GM19043 (cell line): Measurements from ENCODE around the gene RBFOX2.
"Not testable (repeated sequence)": the region's sequence is repeated elsewhere in the genome, so short reads cannot be mapped to it uniquely, and the experiment has no call there.

Source experiments
- ATAC-seq: cut with Tn5 transposase; IDR thresholded peaks from one replicate; pipeline ENCODE4 v1.9.1; 2021; ENCODE audit warnings: low read depth; ENCODE audit not compliant: unreplicated experiment

The RBFOX2 gene

GRCh38 chr22:36048911-36049677 is 20.5 kb upstream of the RBFOX2 start:
- no peak for ATAC-seq

GRCh38 chr22:36044517-36044916 is 15.9 kb upstream of the RBFOX2 start:
- not testable (repeated sequence) for ATAC-seq

- no peak for ATAC-seq
Observed at GRCh38 chr22:36042240-36042639, 13.6 kb upstream of the RBFOX2 start.

- ATAC-seq = no peak
Observed at GRCh38 chr22:36039125-36039524, 10.5 kb upstream of the RBFOX2 start.

- ATAC-seq = no peak
Observed at GRCh38 chr22:36037102-36037758, 8.6 kb upstream of the RBFOX2 start.

- no peak for ATAC-seq
Observed at GRCh38 chr22:36036167-36036624, 7.6 kb upstream of the RBFOX2 start.

- ATAC-seq = no peak
Observed at GRCh38 chr22:36032611-36033010, 4.0 kb upstream of the RBFOX2 start.

GRCh38 chr22:36029406-36029755 is 757 bp upstream of the RBFOX2 start:
- ATAC-seq = no peak

- no peak for ATAC-seq
Observed at GRCh38 chr22:36027935-36028645, 534 bp downstream of the RBFOX2 start.

- no peak for ATAC-seq
Observed at GRCh38 chr22:36027579-36027934, 1.1 kb downstream of the RBFOX2 start.

GRCh38 chr22:36026741-36027140 is 1.9 kb downstream of the RBFOX2 start:
- no peak for ATAC-seq

- no peak for ATAC-seq
Observed at GRCh38 chr22:36022697-36023096, 5.9 kb downstream of the RBFOX2 start.

- ATAC-seq = no peak
Observed at GRCh38 chr22:36022162-36022561, 6.5 kb downstream of the RBFOX2 start.

GRCh38 chr22:36021606-36022153 is 6.9 kb downstream of the RBFOX2 start:
- ATAC-seq = no peak

GRCh38 chr22:36020865-36021264 is 7.8 kb downstream of the RBFOX2 start:
- ATAC-seq = not testable (repeated sequence)

- ATAC-seq = no peak
Observed at GRCh38 chr22:36017651-36018091, 11.0 kb downstream of the RBFOX2 start.

- ATAC-seq = no peak
Observed at GRCh38 chr22:36016684-36017083, 11.9 kb downstream of the RBFOX2 start.

GRCh38 chr22:36015811-36016529 is 12.7 kb downstream of the RBFOX2 start:
- ATAC-seq = no peak

GRCh38 chr22:36015155-36015810 is 13.3 kb downstream of the RBFOX2 start:
- ATAC-seq = no peak

- no peak for ATAC-seq
Observed at GRCh38 chr22:36014546-36015074, 14.0 kb downstream of the RBFOX2 start.
